Measurements from ENCODE around the gene SLC25A40.
"Not testable (repeated sequence)": the region's sequence is repeated elsewhere in the genome, so short reads cannot be mapped to it uniquely, and the experiment has no call there.

Gene SLC25A40, protein sequence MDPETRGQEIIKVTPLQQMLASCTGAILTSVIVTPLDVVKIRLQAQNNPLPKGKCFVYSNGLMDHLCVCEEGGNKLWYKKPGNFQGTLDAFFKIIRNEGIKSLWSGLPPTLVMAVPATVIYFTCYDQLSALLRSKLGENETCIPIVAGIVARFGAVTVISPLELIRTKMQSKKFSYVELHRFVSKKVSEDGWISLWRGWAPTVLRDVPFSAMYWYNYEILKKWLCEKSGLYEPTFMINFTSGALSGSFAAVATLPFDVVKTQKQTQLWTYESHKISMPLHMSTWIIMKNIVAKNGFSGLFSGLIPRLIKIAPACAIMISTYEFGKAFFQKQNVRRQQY

DNA sequence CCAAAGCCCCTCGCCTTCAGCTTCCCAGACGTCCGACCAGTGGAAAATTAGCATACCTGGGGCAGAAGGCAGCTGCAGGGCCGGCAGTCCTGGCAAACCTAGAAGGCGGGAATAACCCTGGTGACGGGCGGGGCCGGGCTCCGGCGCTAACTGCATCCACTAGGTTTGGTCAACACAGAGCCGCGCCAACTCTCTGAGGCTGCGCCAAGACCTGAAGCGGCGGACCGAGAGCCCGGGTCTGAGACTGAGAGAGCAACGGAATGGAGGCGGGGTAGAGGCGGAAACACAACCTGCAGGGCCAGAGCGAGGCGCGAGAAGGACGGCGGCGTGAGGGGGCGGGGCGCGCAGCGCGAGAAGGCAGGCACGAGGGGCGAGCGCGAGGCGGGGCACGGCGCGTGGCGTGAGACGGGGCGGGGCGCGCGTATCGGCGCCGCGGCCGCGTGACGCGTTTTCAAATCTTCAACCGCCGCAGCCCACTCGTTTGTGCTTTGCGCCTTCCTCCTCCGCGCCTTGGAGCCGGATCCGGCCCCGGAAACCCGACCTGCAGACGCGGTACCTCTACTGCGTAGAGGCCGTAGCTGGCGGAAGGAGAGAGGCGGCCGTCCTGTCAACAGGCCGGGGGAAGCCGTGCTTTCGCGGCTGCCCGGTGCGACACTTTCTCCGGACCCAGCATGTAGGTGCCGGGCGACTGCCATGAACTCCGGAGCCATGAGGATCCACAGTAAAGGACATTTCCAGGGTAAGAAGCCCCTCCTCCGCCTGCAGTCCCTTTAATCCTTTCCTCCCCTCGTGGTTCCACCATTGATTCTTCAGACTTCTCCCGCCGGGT lies at the start of gene SLC25A40, which contains the start of gene DBF4:
Gene SLC25A40 (minus strand): TSS at position 321 of the 829 bp plus-strand sequence. CDS start 17,633 bp downstream, outside the sequence.
Gene DBF4 (plus strand): TSS at position 454 of the 829 bp plus-strand sequence. CDS start 240 bp downstream, at position 694.
- DNase-seq (ENCODE audit: insufficient read length, low spot score) = peak; percentile 72
- peak; percentile 94 for FAIRE-seq

DNA sequence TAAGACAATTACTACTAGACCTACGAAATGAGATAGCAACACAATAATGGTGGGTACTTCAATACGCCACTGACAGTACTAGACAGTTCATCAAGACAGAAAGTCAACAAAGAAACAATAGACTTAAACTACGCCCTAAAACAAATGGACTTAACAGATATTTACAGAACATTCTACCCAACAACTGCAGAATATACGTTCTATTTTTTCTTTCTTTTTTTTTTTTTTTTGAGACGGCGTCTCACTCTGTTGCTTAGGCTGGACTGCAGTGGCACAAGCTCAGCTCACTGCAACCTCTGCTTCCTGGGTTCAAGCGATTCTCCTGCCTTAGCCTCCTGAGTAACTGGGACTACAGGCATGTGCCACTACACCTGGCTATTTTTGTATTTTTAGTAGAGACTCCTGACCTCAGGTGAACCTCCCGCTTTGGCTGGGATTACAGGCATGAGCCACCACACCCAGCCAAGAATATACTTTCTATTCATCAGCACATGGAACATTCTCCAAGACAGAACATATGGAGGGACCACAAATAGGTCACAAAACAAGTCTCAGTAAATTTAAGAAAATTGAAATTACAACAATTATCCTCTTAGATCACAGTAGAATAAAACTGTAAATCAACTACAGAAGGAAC lies 46.7 kb upstream of the SLC25A40 start:
- not testable (repeated sequence) for FAIRE-seq; DNase-seq (ENCODE audit: insufficient read length, low spot score)

DNA sequence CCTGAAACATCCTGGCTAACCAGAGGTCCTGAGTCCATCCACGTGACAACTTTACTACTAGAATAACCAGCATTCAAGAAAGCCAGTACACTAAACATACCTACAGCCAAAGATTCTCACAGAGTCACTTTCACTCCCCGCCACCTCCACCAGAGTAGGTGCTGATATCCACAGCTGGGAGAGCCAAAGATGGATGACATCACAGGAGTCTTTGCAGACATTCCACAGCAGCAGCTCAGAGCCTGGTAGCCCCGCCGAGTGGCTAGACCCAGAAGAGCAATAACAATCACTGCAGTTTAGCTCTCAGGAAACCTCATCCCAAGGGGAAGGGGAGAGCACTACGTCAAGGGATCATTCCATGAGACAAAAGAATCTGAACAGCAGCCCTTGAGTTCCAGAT lies 44.4 kb upstream of the SLC25A40 start:
- FAIRE-seq (no peak), DNase-seq (ENCODE audit: insufficient read length, low spot score) (no peak)

DNA sequence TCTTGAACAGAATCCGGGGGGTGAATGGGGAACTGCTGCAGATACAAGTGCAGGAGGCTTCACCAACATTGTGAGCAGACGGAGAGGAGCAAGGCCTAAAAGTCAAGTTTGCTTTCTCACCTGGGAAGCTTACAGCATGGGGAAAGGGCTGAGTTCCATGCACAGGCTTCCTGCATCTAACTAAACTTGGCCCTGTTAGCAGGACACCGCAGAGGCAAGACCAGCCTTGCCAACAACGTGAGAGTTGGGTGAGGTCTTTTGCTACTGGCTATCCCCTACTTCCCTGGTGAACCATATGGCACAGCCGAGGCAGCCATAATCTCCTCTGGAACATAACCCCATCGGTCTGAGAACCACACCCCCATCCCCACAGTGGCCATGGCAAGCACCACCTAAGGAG lies 43.7 kb upstream of the SLC25A40 start:
- DNase-seq (ENCODE audit: insufficient read length, low spot score) (no peak), FAIRE-seq (no peak)

DNA sequence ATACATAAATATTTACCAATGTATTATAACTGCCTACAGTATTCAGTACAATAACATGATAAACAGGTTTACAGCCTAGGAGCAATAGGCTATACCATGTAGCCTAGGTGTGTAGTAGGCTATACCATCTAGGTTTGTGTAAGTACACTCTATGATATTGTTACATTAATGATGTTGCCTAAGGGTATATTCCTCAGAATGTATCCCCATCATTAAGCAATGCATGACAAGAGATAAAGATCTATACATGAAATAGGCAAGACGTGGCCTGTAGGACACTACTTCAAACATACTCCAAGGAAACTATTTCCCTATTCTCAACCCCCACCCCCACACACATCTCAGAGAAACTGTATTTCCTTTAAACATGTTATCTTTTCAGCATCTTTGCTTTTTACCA lies 42.6 kb upstream of the SLC25A40 start:
- peak; percentile 39 for FAIRE-seq
- DNase-seq (ENCODE audit: insufficient read length, low spot score) = no peak

DNA sequence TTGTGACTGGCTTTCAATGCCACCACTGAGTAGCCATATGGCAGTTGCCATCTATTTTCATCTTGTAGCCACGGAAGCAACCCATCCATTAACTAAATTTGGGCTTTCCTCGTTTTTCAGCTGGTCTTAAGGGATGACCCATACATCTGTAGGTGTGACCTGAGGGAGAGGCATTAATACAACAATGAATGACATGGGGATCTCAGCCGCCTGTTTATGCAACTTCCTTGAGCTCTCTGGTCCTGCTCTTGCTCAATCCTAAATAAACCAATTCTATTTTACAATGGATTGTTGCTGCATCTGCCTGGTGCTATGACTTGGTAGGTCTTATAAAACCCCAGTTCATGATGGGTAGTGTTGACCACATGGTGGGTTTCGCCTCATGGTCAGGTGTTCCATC lies 36.0 kb upstream of the SLC25A40 start:
- no peak for DNase-seq (ENCODE audit: insufficient read length, low spot score)
- FAIRE-seq = no peak

DNA sequence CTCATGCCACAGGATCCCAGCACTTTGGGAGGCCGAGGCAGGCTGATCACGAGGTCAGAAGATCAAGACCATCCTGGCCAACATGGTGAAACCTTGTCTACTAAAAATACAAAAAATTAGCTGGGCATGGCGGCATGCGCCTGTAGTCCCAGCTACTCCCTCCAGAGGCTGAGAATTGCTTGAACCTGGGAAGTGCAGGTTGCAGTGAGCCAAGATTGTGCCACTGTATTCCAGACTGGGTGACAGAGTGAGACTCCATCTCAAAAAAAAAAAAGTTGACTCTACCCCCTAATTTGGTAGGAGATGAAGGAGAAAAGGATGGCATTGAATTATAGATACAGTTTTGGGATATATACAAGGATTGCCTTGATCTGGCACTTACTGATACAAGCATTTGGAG lies 32.7 kb upstream of the SLC25A40 start:
- FAIRE-seq; DNase-seq (ENCODE audit: insufficient read length, low spot score): not testable (repeated sequence)

DNA sequence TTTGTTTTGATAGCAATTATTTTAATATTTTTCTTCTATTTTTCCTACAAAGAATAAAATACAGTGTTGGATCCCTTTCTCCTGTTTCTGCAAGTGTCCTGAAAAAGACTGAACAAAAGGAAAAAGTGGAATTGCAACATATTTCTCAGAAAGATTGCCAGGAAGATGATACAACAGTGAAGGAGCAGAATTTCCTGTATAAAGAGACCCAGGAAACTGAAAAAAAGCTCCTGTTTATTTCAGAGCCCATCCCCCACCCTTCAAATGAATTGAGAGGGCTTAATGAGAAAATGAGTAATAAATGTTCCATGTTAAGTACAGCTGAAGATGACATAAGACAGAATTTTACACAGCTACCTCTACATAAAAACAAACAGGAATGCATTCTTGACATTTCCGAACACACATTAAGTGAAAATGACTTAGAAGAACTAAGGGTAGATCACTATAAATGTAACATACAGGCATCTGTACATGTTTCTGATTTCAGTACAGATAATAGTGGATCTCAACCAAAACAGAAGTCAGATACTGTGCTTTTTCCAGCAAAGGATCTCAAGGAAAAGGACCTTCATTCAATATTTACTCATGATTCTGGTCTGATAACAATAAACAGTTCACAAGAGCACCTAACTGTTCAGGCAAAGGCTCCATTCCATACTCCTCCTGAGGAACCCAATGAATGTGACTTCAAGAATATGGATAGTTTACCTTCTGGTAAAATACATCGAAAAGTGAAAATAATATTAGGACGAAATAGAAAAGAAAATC lies 31.2 kb upstream of the SLC25A40 start:
- FAIRE-seq = peak; percentile 83
- not testable (repeated sequence) for DNase-seq (ENCODE audit: insufficient read length, low spot score)

DNA sequence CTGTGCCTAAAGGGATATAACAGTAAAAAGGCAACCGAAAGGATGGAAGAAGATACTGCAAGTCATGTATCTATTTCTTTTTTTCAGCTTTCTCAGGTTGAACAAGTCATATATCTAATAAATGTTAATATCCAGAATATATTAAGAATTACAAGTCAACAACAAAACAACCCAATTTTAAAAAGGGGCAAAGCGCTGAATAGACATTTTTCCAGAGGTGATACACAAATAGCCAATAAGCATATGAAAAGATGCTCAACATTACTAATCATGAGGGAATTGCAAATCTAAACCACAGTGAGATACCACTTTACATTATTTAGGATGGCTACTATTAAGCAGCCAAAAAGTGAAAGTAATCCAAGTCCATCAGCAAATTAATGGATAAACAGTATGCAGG lies 23.1 kb upstream of the SLC25A40 start:
- DNase-seq (ENCODE audit: insufficient read length, low spot score) (no peak), FAIRE-seq (no peak)

DNA sequence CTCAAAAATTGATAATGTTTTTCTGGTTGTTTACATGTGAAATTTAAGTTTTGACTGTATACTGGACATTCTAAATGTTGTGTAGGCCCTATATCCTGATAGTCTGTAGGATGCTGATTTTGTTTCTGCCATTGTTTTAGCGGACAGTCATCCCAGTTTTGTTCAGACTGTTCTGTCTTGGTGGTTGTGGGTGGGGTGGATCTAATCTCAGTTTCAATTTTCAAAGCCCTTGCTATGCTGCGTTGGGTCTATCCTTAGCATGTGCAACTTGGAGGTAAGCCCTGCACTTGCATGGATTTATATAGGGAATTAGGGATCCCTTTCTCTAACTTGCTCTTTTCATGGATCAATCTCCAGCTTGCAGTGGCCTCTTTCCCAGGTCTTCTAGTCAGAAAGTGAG lies 19.2 kb upstream of the SLC25A40 start:
- DNase-seq (ENCODE audit: insufficient read length, low spot score) (no peak), FAIRE-seq (no peak)

DNA sequence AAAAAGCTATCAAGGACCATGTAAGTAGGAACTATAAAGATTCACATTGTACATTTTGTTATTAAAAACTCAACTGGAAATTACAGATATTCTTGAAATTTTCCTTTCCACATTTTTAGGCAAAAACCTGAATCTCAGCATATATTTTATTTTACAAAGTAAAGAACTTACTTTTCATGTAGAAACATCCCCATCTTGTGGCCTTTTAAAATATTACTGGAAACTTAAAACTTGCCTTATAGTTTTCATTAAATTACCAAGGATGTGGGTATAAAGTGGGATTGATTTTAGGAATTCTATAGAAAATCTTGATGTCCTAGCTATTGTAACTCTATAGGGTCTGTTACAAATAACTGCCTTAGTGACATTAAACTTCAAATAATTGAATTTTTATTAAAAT lies 10.7 kb upstream of the SLC25A40 start:
- DNase-seq (ENCODE audit: insufficient read length, low spot score) (no peak), FAIRE-seq (peak; percentile 23)

DNA sequence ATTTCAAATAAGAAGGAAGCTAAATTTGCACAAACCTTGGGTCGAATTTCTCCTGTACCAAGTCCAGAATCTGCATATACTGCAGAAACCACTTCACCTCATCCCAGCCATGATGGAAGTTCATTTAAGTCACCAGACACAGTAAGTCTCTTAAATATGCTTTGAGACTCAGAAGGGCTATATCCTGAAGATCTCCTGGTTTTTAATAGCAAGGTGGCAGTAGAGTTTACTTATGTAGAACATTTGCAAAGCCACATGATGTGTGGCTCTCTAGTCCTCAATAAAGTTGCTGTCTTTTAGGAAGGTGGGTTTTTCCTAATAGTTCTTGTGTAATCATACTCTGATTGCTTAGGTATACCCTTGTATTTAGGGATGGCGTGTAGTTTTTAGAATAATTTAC lies 8.9 kb upstream of the SLC25A40 start:
- FAIRE-seq = no peak
- DNase-seq (ENCODE audit: insufficient read length, low spot score) = no peak

DNA sequence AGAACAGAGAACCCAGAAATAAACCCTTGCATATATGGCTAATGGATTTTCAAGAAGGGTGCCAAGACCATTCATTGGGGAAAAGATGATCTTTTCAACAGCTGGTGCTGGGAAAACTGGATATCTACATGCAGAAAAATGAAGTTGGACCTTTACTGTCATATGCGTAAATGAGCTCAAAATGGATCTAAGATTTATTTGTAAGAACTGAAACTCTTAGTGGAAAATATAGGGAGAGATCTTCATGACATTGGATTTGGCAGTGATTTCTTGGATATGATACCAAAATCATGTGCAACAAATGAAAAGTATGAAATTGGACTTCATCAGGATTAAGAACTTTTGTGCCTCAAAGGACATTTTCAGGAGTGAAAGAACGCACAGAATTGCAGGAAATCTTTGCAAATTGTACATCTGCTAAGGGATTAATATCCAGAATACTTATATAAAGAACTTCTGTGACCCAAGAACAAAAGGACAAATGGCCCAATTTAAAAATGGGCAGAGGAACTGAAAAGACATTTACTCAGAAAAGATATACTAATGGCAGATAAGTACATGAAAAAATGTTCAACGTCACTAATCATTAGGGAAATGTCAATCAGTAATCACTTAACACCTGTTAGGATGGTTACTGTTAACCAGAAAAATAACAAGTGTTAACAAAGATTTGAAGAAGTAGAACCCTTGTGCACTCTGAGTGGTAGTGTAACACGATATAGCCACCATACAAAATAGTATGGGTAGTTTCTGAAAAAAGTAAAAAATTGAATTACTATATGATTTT lies 6.2 kb upstream of the SLC25A40 start:
- FAIRE-seq (no peak), DNase-seq (ENCODE audit: insufficient read length, low spot score) (no peak)

DNA sequence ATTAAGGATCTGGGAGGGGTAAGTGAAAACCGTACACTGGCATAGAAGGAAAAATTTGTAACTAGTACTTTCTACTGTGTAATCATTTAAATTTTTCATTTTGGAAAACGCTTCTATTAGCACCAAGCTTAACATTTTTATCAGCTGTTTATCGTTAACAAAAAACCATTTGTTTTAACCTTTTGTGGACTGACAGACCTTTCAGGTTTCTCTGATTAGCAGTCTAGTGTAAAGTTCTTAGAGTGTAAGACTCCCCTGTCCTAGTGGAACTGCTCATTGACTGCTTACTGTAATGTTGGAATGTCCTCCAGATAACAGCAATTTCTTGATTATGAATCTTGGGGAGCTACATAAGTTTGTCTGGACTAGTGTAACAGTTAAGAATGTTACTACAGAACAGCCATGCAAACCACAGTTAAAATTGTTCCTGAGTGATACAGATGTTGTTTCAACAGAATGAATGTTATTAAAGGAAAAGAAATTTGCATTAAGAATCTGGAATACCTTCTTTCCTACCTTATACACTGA lies 2.1 kb upstream of the SLC25A40 start:
- DNase-seq (ENCODE audit: insufficient read length, low spot score) (no peak), FAIRE-seq (no peak)

DNA sequence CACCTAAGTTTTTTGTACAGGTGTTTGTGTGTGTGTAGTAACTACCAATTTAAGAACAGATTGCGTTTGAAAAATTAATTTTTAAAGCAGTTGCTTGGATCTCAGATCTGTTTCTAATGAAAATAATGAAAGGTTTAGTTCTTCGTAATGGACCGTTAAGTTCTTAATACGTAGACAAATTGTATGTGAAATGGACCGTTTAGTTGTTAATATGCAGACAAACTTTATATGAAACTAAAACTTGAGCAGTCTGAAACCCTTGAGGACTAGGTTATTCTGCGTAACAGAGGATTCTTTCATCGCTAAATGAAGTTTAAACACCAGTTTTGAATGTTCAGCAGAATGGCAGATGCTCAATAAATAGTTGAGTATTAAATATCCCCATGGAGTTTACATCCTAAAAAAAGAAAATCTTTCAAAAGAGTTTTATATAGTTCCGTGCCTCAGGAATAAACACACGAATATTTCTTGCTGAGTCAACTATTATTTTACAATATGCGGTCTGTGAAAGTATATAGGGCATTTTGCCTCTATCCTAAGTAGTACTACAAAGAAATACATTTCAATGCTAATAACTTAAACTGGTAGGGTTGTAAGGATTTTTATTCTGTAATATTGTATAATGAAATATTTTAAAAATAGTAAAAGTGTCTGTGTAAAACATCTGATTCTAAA lies 1.3 kb upstream of the SLC25A40 start:
- no peak for FAIRE-seq

DNA sequence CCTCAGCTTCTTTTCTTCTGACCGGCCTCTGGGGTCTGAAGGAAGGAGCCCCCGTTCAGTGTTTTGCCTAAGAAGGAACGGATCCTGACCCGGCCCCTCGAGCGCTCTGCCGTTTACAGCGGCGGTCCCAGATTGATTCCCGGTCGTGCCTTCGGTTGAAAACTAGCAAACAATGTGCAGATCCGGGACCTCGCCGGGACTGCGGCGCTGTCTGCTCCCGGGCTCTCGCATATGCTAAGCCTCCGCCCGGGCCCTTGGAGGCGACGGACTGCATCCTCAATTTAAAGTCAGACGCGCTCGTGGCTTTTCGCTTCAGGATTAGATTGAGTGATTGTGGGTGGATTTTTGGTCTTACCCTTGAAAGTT lies 692 bp upstream of the SLC25A40 start:
- FAIRE-seq (no peak), DNase-seq (ENCODE audit: insufficient read length, low spot score) (no peak)

More for the DNA sequence above, 1.3 kb upstream of the SLC25A40 start:
- DNase-seq (ENCODE audit: insufficient read length, low spot score) = no peak

DNA sequence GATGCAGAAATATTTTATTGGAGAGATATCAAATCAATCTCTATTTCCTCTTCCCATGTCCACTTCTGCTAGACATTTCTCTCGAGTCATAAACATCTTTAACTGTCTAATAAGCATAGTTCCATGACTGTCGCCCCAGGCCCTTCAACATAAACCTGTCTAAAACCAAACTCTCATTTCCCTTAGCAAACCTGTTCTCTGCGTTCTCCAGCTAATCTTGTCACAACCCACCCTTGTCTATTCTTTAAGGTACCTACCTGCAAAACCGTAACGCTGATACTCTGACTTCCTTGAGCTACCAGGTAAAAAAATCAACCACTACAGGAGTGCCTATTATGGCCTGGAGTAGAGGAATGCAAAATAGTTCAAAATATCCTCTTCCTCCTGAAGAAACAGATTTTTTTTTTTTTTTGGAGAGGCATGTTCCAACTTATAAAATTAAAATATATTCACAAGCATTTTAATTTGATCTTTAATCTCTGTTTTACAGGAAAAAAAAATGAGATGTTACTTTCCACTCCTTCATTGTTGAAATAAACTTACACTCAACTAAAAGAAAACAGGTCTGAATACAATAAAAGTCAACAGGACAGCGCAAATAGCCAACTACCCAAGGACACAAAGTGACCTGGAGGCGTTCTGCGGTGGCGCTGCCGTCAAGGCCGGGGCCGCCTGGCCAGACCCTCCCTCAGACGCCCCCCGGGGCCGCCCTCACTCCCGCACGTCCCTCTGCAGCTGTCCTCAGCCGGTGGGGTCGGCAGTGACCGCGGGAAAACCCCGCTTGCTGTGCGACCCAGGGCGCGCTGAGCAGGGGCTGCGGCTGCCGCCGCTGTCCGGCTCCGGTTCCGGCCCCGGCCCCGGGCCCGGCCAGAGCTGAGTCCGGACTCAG lies 765 bp downstream of the SLC25A40 start:
- DNase-seq (ENCODE audit: insufficient read length, low spot score) = no peak

DNA sequence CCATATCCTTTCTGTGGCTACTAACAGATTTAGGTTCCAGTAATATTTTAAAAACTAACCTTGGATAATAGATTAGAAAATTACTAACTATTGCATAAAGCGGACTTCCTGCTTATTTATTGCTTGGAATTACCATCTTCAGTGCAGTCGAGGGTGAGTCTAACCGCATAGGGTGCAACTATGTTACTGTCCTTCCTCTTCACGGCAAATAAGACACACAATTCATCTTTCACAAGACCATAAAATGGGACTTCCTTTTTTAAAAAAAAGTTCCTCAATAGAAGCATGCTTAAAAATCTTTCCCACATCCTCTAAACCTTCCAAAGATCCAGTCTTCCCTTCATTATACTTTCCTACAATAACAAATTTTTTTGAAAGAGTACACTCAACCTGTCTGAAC lies 2.1 kb downstream of the SLC25A40 start:
- FAIRE-seq (peak; percentile 89), DNase-seq (ENCODE audit: insufficient read length, low spot score) (no peak)

More for the DNA sequence above, 765 bp downstream of the SLC25A40 start:
- peak; percentile 81 for FAIRE-seq
